SU-DHL-6 (cell line): ENCODE results near the gene RNF150.

ENCODE experiments used
- H2AFZ ChIP-seq: fragments of 200-600 bp; sonication (generic); 2 replicates; pipeline ENCODE4 v1.6.1; 2014; ENCODE audit warnings: low read depth, mild to moderate bottlenecking, moderate library complexity, mixed read lengths, antibody characterized with exemption, low read length; ENCODE audit not compliant: severe bottlenecking
- H3F3A ChIP-seq: fragments of 200-600 bp; shearing (Covaris generic); 2 replicates; pipeline ENCODE4 v1.6.0; 2016; ENCODE audit warnings: antibody characterized with exemption, mild to moderate bottlenecking; ENCODE audit not compliant: insufficient read depth
- H3K27ac ChIP-seq: fragments of 200-600 bp; sonication (generic); 2 replicates; pipeline ENCODE4 v1.5.1; 2016; ENCODE audit warnings: low read depth, mild to moderate bottlenecking, low read length, moderate library complexity, mixed read lengths
- H3K27me3 ChIP-seq: fragments of 200-600 bp; sonication (generic), shearing (Covaris generic); 2 replicates; pipeline ENCODE4 v1.6.0; 2014; ENCODE audit warnings: mild to moderate bottlenecking, low read length
- H3K36me3 ChIP-seq: fragments of 200-600 bp; sonication (generic); 2 replicates; pipeline ENCODE4 v1.6.1; 2014; ENCODE audit warnings: mild to moderate bottlenecking, low read length, mixed read lengths
- H3K4me2 ChIP-seq: fragments of 300-600, 200-600 bp; shearing (Covaris generic), sonication (generic); 2 replicates; pipeline ENCODE4 v1.6.0; 2014; ENCODE audit warnings: low read length, low read depth, mild to moderate bottlenecking; ENCODE audit not compliant: poor library complexity, severe bottlenecking
- H3K4me3 ChIP-seq: fragments of 200-600 bp; sonication (generic); 2 replicates; pipeline ENCODE4 v1.5.1; 2014; ENCODE audit warnings: antibody characterized with exemption, low read length, mild to moderate bottlenecking, mixed read lengths; ENCODE audit not compliant: insufficient read depth, poor library complexity, severe bottlenecking
- H3K79me2 ChIP-seq: fragments of 200-600 bp; sonication (generic); 2 replicates; pipeline ENCODE4 v1.6.1; 2014; ENCODE audit warnings: mild to moderate bottlenecking, low read length, moderate library complexity; ENCODE audit not compliant: insufficient read depth
- H3K9ac ChIP-seq: fragments of 200-600 bp; sonication (generic); 2 replicates; pipeline ENCODE4 v1.7.0; 2014; ENCODE audit warnings: mild to moderate bottlenecking, low read length
- H3K9me2 ChIP-seq: fragments of 200-600 bp; sonication (generic); replicated peaks from 2 replicates; pipeline ENCODE4 v1.6.1; 2014; ENCODE audit warnings: low read length; ENCODE audit not compliant: insufficient read depth
- H3K9me3 ChIP-seq: fragments of 200-600 bp; sonication (generic); 2 replicates; pipeline ENCODE4 v1.6.1; 2014; ENCODE audit warnings: low read length, mixed read lengths; ENCODE audit not compliant: insufficient read depth
- H4K20me1 ChIP-seq: fragments of 200-600 bp; sonication (generic); 2 replicates; pipeline ENCODE4 v1.6.1; 2014; ENCODE audit warnings: low read depth, mild to moderate bottlenecking, antibody characterized with exemption, low read length, moderate library complexity, mixed read lengths
- EZH2phosphoT487 ChIP-seq: fragments of 200-600 bp; sonication (generic), shearing (Covaris generic); conservative IDR thresholded peaks from 2 replicates; pipeline ENCODE4 v1.6.1; 2018; ENCODE audit warnings: mild to moderate bottlenecking, antibody characterized with exemption, low read length, moderate library complexity, mixed read lengths
- TF ChIP-seq, protein P1 (sequence below): fragments of 200-600 bp; sonication (generic); IDR thresholded peaks from one replicate; pipeline ENCODE4 v1.5.1; 2017; ENCODE audit warnings: antibody characterized with exemption, mild to moderate bottlenecking, low read length, moderate library complexity; ENCODE audit not compliant: insufficient read depth, poor library complexity, severe bottlenecking

RNF150 gene

DNA sequence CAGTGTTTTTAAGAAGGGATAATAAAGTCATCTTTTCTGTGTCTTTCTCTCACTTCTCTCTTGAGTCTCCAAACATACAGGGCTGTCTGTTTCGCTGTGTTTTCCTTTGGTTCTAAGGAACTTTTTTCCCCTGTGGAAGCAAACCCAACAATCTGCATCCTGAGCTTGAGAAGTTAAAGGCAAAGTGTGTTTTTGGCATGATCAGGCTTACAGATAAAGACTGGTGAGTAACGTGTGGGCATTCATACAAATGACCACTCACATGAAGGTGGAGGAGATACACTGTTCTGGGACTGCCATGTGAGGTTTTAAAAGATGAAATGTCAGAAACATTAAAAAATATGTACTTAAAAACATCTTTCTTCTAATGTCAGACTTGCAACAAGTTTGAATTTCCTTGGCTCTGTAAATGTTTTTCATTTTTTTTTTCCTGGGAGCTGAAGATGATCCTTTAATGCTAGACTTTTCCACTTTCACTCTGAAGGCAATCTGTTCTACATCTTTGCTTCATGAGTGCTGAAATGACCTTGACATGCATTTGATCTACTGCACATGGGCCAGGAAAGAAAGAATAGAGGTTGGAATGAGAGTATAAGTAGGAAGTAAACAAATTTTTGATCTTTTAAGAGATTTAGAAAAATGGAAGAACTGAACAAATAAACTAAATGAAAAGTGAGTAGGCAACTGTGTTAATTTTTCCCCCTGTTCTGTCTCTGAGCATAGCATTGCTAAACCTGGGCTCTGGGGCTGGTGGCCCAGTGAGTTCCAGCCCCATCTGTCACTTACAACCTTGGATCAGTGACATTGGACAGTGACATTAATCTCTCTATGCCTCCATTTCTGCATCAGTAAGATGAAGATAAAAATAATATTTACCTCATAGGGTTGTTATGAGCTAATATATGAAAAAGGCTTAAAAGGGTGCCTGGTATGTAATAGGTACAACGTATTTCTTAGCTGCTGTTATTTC, 226.0 kb downstream of the RNF150 start:
- Histone ChIP-seq H3K27ac (no peak overlapping the region), H3K4me3 (no peak overlapping the region), H3K9ac (no peak overlapping the region), H2AFZ (no peak overlapping the region), H3K4me2 (no peak overlapping the region), H3K9me2 (no peaks in the 10 kb centered on the region), H4K20me1 (no peaks in the 10 kb centered on the region), H3K27me3 (no peaks in the 10 kb centered on the region), H3K36me3 (no peaks in the 10 kb centered on the region), H3K9me3 (no peaks in the 10 kb centered on the region), H3F3A (no peaks in the 10 kb centered on the region), H3K79me2 (no peaks in the 10 kb centered on the region)
- TF ChIP-seq, protein P1, sequence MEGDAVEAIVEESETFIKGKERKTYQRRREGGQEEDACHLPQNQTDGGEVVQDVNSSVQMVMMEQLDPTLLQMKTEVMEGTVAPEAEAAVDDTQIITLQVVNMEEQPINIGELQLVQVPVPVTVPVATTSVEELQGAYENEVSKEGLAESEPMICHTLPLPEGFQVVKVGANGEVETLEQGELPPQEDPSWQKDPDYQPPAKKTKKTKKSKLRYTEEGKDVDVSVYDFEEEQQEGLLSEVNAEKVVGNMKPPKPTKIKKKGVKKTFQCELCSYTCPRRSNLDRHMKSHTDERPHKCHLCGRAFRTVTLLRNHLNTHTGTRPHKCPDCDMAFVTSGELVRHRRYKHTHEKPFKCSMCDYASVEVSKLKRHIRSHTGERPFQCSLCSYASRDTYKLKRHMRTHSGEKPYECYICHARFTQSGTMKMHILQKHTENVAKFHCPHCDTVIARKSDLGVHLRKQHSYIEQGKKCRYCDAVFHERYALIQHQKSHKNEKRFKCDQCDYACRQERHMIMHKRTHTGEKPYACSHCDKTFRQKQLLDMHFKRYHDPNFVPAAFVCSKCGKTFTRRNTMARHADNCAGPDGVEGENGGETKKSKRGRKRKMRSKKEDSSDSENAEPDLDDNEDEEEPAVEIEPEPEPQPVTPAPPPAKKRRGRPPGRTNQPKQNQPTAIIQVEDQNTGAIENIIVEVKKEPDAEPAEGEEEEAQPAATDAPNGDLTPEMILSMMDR, result no peak

- Histone ChIP-seq H3K36me3 (no peaks in the 10 kb centered on the region), H3K4me3 (no peak overlapping the region), H2AFZ (no peak overlapping the region), H3K27ac (no peak overlapping the region), H3K9me3 (no peaks in the 10 kb centered on the region), H4K20me1 (no peaks in the 10 kb centered on the region), H3K27me3 (no peaks in the 10 kb centered on the region), H3K79me2 (no peaks in the 10 kb centered on the region), H3K9ac (no peak overlapping the region), H3K4me2 (no peak overlapping the region), H3K9me2 (no peaks in the 10 kb centered on the region), H3F3A (no peaks in the 10 kb centered on the region)
- TF ChIP-seq, protein P1, result no peak
- no peak for TF ChIP-seq EZH2phosphoT487
Measured at GRCh38 chr4:140904904-140905303, 228.4 kb downstream of the RNF150 start.

DNA sequence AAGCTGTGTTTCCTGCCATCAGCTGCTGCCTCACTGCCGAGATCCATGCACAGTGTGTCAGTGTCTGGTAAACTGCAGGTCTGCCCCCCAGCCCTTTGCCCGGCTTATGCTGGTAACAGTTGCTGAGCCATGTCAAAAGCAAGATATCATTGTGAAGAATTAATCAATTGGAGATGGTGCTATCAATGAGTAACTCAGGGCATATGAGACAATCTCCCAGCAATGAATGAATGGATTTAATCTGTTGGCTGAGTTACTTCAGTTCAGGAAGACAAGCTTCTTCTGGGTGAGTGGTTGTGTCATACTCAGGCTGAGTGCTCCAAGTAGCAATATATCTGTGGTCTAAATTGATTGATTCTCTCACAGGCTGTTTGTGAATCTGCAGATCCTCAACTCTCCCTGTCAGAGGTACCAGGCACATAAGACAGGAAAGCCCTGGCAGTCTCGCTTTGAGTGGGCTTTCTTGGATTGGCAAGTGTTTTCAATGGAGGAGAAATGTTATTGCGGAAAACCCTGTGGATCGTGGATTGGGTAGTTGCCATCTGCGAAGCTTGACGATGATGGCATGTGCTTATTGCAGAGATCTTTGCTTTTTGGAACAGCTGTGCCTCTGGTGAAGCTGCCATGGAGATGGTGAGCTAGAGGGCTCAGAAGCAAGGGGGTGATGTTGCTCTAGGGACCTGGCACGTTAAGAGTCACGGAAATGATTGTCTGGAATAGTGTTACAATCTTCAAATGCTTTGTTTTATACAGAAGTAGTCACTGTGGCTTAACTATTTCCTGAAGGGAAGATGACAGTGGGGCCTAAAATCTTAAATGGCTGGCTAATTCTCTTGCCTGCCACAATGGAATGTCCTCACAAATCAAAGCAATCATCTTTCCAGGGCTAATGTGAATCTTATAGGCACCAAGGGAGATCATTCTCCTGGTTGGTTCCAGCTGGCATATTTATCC, 229.5 kb downstream of the RNF150 start:
- H3K9ac ChIP-seq, result no peak overlapping the region
- TF ChIP-seq EZH2phosphoT487, result no peak
- TF ChIP-seq, protein P1, result no peak

More for the DNA sequence above, 229.5 kb downstream of the RNF150 start:
- H3K4me3 ChIP-seq, result no peak overlapping the region
- no peaks in the 10 kb centered on the region for H3F3A ChIP-seq
- no peaks in the 10 kb centered on the region for H3K9me2 ChIP-seq
- H2AFZ ChIP-seq, result no peak overlapping the region
- H3K27me3 ChIP-seq, result no peaks in the 10 kb centered on the region
- H3K36me3 ChIP-seq, result no peaks in the 10 kb centered on the region
- H3K4me2 ChIP-seq, result no peak overlapping the region
- H3K9me3 ChIP-seq, result no peaks in the 10 kb centered on the region
- H3K27ac ChIP-seq, result no peak overlapping the region
- H4K20me1 ChIP-seq, result no peaks in the 10 kb centered on the region
- no peaks in the 10 kb centered on the region for H3K79me2 ChIP-seq
